Ishikawa (cell line): ENCODE measurements around the gene CTNNA1.

ENCODE experiments used
- EGR1 ChIP-seq: IDR thresholded peaks from 2 replicates; pipeline ENCODE4 v1.6.1; 2012
- EP300 ChIP-seq: IDR thresholded peaks from 2 replicates; pipeline ENCODE4 v1.6.1; 2012; ENCODE audit warnings: borderline replicate concordance
- FOXM1 ChIP-seq: IDR thresholded peaks from 2 replicates; pipeline ENCODE4 v1.6.1; 2012; ENCODE audit warnings: low read depth, borderline replicate concordance
- NFIC ChIP-seq: IDR thresholded peaks from 2 replicates; pipeline ENCODE4 v1.6.1; 2012
- RAD21 ChIP-seq: IDR thresholded peaks from 2 replicates; pipeline ENCODE4 v1.6.1; 2012; ENCODE audit warnings: low read depth
- TAF1 ChIP-seq: IDR thresholded peaks from 2 replicates; pipeline ENCODE4 v1.6.1; 2012; ENCODE audit warnings: low read depth, mild to moderate bottlenecking
- TCF12 ChIP-seq: IDR thresholded peaks from 2 replicates; pipeline ENCODE4 v1.6.1; 2012; ENCODE audit warnings: low read depth
- ZBTB7A ChIP-seq: IDR thresholded peaks from 2 replicates; pipeline ENCODE4 v1.6.1; 2012; ENCODE audit warnings: low read depth
- TF ChIP-seq, protein P1 (sequence below): IDR thresholded peaks from 2 replicates; pipeline ENCODE4 v1.6.1; 2012

DNA sequence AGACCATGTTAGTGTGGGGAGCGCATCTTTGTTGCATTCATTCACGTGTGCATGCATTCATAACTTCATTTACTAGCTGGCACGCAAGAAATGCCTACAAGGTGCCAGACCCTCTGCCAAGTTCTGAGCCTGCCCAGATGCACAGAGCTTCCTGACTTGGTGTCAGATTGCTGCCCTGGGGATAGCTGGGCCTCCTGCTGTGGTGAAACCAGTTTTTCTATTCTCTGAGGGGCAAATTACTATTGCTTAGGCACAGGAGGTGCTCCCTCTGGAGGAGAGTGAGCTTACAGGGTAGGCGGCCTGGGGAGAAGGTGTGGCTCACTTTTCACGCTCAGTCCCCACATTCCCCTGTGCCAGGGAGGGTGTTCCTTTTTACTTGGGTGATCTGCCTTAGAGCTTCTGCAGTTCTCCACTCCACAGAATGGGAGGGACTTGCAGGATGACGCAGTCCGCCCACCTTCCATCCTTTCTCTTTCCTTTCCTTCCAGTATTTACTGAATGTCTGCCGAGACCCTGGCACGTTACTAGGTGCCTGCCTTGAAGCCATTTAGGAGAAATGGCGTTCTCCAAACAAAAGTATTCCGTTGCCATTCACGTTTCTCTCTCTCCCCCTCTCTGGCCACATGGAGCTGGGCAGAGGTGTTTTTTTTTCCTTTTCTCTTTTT is 27.9 kb upstream of the CTNNA1 start:
- TF ChIP-seq ZBTB7A (0 out of 2 replicates have a peak, but pooled peaks have one; percentile 62), EP300 (peak; percentile 96), FOXM1 (peak; percentile 92), TAF1 (peak; percentile 25; the same call in 1 of the 2 replicates), RAD21 (peak; percentile 73), EGR1 (peak; percentile 77), NFIC (peak; percentile 98), TCF12 (peak; percentile 98)
- TF ChIP-seq, protein P1, sequence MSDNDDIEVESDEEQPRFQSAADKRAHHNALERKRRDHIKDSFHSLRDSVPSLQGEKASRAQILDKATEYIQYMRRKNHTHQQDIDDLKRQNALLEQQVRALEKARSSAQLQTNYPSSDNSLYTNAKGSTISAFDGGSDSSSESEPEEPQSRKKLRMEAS: peak; percentile 54
